ENCODE results near the gene DYNLT4. TPM values are rescaled to one million over a fixed set of nuclear protein-coding genes. Genes with fewer than 3 reads are reported as not detected.

DYNLT4 gene
- polyA plus RNA-seq, 1 donor, result 0.52 TPM

Other genes with a start within 250 kb of the DYNLT4 start
- 14.7 TPM for gene TMEM53, start 132.9 kb downstream of the DYNLT4 start, polyA plus RNA-seq
- gene ARMH1, start 132.6 kb downstream of the DYNLT4 start, polyA plus RNA-seq, result 2.8 TPM
- not detected for gene RNU5D-1, start 76.2 kb downstream of the DYNLT4 start, polyA plus RNA-seq
- 10.9 TPM for gene KIF2C, start 67.5 kb downstream of the DYNLT4 start, polyA plus RNA-seq
- gene RPS8, start 31.8 kb downstream of the DYNLT4 start, polyA plus RNA-seq, result 2,680 TPM
- 6.1 TPM for gene BEST4, start 19.2 kb downstream of the DYNLT4 start, polyA plus RNA-seq
- gene PLK3, start 7.0 kb downstream of the DYNLT4 start, polyA plus RNA-seq, result 16.4 TPM
- gene BTBD19, start 1.2 kb upstream of the DYNLT4 start, polyA plus RNA-seq, result 13.0 TPM
- gene PTCH2, start 35.9 kb upstream of the DYNLT4 start, polyA plus RNA-seq, result 3.9 TPM
- gene EIF2B3, start 179.2 kb upstream of the DYNLT4 start, polyA plus RNA-seq, result 21.9 TPM
- 55.0 TPM for gene HECTD3, start 204.0 kb upstream of the DYNLT4 start, polyA plus RNA-seq
- gene UROD, start 204.9 kb upstream of the DYNLT4 start, polyA plus RNA-seq, result 76.3 TPM

Data from large intestine (tissue), 1 donor.